Coronary artery (tissue), 2 donors: ENCODE measurements around the gene FPGS.
A peak's percentile ranks its signal among the peaks of the same experiment; 100 is the strongest.

Experiments
- DNase-seq: peaks from one replicate; pipeline ENCODE4 v3.0.0-alpha.2; 2017; ENCODE audit warnings: low spot score
- H3K27ac ChIP-seq, 2 donors: fragments of 200-600 bp; sonication (generic); one replicate each; pipeline ENCODE4 v1.5.1; 2016 to 2019
- H3K4me3 ChIP-seq: fragments of 200-600 bp; sonication (generic); 2 replicates; pipeline ENCODE4 v1.5.1; 2016; ENCODE audit warnings: mild to moderate bottlenecking, moderate library complexity
- TF ChIP-seq, protein P1 (sequence below): fragments of 200-600 bp; sonication (generic); IDR thresholded peaks from one replicate; pipeline ENCODE4 v1.5.1; 2019; ENCODE audit warnings: antibody characterized with exemption

FPGS gene

GRCh38 chr9:127785023-127785932, 17.4 kb upstream of the FPGS start:
- peak overlapping the region; percentile 94 for H3K4me3 ChIP-seq
- peak; percentile 92 for DNase-seq
- peak overlapping the region; percentile 92 to 100 for H3K27ac ChIP-seq
- TF ChIP-seq, protein P1, sequence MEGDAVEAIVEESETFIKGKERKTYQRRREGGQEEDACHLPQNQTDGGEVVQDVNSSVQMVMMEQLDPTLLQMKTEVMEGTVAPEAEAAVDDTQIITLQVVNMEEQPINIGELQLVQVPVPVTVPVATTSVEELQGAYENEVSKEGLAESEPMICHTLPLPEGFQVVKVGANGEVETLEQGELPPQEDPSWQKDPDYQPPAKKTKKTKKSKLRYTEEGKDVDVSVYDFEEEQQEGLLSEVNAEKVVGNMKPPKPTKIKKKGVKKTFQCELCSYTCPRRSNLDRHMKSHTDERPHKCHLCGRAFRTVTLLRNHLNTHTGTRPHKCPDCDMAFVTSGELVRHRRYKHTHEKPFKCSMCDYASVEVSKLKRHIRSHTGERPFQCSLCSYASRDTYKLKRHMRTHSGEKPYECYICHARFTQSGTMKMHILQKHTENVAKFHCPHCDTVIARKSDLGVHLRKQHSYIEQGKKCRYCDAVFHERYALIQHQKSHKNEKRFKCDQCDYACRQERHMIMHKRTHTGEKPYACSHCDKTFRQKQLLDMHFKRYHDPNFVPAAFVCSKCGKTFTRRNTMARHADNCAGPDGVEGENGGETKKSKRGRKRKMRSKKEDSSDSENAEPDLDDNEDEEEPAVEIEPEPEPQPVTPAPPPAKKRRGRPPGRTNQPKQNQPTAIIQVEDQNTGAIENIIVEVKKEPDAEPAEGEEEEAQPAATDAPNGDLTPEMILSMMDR = peak; percentile 97

DNA sequence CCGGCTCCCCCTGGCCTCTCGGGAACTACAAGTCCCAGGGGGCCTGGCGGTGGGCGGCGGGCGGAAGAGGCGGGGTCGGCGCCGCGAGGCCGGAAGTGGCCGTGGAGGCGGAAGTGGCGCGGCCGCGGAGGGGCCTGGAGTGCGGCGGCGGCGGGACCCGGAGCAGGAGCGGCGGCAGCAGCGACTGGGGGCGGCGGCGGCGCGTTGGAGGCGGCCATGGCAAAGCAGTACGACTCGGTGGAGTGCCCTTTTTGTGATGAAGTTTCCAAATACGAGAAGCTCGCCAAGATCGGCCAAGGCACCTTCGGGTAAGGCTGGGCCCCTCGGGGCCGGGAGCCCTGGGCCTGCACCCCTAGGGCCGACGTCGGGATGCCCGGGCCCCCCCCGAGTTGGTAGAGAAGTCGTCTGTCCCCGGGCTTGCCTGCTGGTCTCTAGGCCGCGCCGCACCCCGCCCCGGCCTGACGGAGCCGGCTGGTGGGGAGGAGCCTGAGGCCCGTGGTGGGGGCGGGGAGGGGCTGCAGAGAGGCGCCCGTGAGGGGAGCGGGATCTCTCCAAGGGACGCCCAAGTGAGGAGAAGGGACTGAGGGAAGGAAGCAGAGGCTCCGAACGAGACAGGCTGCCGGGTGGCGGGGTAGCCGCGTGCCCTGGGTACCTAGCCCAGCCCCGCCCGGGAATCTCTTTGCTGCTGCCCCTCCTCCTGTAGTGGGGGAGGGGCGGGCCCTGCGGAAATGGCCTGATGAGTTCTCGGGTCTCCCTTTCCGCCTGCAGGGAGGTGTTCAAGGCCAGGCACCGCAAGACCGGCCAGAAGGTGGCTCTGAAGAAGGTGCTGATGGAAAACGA, 16.5 kb upstream of the FPGS start, which contains the start of gene CDK9:
TSS of gene CDK9 (plus strand) at position 102 of the 840 bp plus-strand sequence. CDS start at position 217, 115 bp downstream.
- peak within 1 kb of the TSS; percentile 92 to 100 for H3K27ac ChIP-seq
- TF ChIP-seq, protein P1 = no peak
- DNase-seq = peak; percentile 92
- peak within 1 kb of the TSS; percentile 94 for H3K4me3 ChIP-seq

DNA sequence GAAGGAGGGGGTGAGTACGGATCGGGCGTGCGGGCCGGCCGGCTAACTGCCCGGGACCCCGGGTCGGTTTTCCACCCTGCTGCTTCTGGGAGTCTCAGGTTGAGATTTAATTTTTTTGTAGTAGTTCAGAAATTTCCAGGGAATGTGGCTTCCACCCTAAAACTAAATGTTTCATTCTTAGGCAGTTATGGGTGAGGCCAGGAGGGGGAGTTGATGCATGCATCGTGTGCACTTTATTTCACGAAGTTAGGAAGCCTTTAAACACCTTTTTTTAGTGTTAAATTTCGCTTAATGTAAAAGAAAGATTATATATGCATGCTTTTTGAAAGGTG, 15.9 kb upstream of the FPGS start:
- peak overlapping the region; percentile 94 for H3K4me3 ChIP-seq
- no peak for DNase-seq
- TF ChIP-seq, protein P1 = no peak
- H3K27ac ChIP-seq = peak overlapping the region; percentile 92 to 100

GRCh38 chr9:127788337-127789011, 14.2 kb upstream of the FPGS start:
- peak overlapping the region; percentile 10 for H3K4me3 ChIP-seq
- H3K27ac ChIP-seq = peak overlapping the region in 1 of 2 donors; percentile 12
- DNase-seq = no peak
- TF ChIP-seq, protein P1 = no peak

DNA sequence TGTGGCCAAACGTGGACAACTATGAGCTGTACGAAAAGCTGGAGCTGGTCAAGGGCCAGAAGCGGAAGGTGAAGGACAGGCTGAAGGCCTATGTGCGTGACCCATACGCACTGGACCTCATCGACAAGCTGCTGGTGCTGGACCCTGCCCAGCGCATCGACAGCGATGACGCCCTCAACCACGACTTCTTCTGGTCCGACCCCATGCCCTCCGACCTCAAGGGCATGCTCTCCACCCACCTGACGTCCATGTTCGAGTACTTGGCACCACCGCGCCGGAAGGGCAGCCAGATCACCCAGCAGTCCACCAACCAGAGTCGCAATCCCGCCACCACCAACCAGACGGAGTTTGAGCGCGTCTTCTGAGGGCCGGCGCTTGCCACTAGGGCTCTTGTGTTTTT, 13.5 kb upstream of the FPGS start:
- no peak overlapping the region for H3K27ac ChIP-seq
- H3K4me3 ChIP-seq = no peak overlapping the region
- TF ChIP-seq, protein P1 = no peak
- no peak for DNase-seq

DNA sequence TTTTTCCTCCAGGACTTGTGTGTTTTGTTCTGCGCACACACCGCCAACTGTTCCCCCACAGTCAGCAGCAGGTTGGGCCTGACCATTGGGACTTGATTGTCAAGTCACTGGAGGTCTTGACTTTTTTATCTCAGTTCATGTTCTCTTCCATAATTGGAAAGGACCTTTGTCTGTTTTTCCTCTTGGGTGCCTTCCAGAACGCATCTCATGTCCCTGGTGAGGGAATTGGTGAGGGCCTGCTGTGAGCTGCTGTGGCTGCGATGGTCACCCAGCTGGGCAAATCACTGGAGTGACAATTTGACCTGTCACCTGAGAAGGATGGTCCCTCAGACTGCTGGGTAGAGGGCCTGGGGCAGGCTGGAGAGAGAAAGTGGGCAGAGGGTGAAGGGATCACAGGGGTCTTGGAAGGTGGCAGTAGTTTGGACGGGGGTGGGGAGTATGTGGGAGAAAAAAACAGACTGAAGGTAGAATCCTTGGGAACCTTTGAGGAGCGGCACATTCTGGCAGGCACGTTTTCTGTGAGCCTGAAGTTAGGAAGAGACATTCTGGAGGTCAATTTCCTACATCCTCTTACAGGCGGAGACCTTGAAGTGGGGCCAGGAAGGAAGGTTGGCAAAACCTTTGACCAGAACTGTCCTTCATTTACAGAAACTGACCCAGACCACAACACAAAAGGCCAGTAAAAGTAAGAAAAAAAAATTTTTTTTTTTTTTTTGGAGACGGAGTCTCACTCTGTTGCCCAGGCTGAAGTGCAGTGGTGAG, 12.4 kb upstream of the FPGS start:
- TF ChIP-seq, protein P1 = no peak
- Histone ChIP-seq H3K27ac (no peak overlapping the region), H3K4me3 (no peak overlapping the region)
- no peak for DNase-seq
